ENCODE data around the gene AMIGO1.

The AMIGO1 gene

DNA sequence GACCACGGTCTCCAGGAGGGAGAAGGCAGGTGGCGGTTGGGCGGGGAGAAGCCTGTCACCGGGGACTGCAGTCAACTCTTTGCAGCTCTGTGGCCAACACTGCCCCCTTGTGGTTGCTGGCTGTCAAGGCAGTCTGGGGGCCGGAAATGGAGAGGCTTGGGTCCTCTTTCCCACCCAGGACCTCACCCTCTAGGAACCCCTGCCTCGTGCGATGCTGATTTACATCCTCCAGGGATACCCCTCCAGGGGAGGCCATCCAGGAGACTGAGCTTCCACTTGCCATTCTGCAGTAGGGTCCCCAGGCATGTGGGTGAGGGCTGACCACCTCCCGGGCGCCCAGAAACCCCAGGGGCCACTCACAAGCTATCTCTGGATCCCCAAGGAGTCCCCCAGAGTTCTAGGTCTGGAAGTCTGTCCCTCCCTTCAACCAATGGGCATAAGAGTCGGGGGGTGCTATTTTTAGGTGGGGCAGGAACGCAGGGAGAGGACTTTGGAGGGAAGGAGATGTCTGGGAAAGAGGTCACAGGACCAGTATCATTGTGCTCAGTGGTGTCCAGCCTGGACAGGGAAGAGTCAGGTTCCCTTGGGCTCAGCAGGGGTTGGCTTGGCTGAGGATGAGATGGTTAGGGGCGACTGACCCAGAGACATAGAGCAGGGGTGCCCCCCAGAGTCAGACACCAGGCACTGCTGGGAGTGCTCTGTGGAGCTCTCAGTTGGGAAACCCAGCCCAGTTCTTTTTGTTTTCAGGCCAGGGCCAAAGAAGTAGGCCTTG, 23.0 kb upstream of the AMIGO1 start:
- DNase-seq: peak; percentile 91

DNA sequence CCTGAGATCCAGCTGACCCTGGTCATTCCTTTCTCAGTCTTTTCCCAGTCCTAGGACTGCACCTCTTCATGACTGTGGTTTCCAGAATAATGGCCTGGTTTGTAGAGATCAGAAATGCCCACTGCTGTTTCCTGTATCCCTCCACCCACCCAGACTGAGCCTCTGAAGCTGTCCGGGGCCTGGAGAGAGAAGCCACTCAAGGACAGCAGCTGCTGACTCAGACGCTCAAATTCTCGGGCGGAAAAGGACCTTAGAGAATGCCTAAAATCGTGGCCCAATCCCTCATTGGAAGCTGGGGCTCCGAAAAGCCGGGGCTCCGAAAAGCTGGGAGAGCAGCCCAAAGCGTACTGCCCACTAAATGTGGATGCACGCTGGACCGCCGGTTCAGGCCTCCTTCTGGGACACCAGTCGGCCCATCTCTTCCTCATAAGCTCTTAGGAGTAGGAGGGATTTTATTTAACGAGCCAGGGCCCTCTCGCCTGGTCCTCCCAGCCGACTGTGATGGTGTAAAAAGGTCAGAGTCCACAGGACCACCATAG, 22.4 kb upstream of the AMIGO1 start:
- DNase-seq: no peak

DNA sequence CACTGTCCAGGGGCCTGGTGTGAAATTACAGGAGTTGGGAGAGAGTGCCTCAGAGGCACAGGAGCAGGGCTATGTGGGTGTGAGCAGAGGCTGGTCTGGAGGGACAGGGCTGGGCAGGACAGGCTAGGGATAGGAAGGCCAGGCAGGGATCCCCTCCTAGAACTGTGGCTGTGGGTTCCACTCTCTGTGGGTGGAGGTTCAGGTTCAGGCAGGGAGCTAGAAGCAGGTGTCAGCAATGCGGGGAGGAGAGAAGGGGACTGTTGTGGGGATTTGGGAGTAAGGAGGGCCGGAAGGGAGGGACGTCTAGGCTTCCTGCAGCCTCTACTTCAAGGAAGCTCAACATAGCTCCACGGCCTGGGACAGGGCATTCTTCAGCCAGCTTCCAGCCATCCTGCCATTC, 21.9 kb upstream of the AMIGO1 start:
- DNase-seq: no peak

DNA sequence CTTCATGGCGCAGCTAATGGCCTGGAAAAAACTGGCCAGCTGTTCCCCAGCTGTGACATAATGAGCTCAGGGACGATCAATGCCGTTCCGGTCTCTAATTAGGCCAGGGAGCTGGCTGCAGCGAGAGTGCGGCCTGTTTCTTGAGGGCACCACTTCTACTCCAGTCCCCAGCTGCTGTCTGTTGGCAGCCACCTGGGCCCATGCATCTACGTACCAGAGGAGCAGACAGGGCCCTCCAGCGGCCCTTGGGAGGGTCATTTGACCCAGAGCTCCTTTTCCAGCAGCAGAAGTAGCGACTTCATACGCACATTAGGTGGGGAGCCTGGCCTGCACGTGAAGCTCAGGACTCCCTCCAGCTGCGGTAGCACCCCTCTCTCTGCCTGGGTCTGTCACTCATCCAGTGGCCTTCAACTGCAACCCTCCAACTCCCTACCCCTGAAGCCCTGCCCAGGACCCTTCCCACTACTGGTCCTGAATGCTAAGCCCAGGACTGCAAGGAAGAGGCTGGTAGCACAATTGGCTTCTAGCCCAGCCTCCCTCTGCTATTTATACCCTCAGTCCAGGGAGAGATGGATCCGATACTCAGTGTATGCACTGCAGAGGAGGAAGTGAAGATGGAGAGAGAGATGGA, 21.0 kb upstream of the AMIGO1 start:
- no peak for DNase-seq

DNA sequence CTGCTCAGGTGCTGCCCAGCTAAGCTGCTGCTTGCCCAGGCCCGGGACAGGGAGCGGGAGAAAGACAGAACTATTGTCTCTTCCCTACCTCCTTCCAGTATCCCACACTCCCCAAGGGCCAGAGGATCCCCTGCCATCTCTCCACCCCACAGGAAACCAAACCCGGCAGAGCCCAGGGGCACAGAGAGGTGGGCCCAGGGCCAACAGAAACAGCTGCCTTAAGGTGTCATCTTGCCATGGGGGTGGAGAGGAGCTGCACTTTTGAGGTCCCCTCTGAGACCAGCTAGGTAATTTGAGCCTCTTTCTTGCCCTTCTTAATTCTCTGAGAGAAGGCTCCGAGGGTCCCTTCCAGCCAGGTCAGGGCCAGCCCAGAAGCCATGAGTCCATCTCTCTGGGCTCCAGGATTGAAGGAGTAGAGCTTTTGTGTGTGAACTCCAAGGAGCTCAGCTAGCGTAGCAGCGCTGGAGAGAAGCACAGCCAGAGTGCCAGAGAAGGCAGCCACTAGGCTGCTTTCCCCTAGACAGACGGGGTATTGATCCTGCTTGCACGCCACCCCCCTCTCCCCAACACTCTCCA, 20.4 kb upstream of the AMIGO1 start:
- DNase-seq: no peak

DNA sequence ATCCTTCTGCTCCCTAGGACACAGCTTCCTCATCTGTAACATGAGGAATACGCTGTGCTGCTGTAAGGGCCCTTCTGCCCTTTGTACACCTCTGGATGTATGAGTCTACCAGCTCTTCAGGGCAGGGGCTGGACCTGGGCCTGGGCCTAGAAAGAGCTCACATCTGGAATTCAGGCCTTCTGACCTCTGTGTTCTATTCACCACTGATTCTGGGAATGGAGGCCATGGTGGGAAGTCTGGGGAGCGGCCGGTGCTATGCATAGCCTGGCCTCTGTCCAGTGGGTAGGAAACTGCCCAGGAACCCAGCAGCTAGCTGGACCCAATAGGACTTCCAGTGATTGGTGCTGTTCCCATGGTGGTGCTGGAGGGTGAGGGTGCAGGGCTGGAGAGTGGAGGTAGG, 19.2 kb upstream of the AMIGO1 start:
- no peak for DNase-seq

DNA sequence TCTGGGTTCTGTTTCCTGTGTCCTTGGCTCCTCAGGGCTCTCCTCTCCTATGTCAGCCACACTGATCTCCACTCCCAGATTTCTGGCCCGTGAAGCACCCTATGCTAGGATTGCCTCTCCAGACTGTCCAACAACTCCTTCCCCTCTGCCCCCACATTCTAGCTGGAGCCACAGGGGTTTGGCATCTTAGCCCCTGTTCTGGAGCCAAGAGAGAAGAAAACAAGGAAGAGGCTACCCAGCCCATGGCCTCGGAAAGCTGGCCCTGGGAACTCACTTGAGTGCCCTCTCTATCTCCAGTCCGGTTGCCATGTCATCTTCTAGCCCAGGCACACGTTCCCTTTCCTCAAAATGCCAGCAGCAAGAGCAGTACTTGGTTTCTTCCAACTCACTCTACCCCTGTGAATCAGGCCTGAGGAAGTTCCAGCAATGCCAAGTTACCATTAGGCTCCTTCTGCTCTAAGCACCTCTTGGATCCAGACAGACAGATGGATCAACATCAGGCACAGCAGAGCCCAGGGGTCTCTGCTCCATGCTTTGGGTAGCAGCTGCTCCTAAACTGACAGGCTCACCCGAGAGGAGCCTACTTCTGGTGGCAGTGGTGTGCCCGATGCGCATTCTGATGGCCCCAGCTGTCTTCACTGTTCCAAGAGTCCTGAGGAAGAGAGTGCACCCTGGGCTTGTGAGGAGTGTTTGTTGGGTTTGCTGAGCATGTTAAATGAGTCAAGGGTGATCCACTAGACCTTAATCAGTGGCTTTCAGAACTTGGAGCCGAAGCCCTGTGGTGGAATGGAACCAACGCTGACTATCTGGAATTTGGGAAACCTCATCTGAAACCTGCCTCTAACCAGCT, 18.5 kb upstream of the AMIGO1 start:
- DNase-seq: no peak

DNA sequence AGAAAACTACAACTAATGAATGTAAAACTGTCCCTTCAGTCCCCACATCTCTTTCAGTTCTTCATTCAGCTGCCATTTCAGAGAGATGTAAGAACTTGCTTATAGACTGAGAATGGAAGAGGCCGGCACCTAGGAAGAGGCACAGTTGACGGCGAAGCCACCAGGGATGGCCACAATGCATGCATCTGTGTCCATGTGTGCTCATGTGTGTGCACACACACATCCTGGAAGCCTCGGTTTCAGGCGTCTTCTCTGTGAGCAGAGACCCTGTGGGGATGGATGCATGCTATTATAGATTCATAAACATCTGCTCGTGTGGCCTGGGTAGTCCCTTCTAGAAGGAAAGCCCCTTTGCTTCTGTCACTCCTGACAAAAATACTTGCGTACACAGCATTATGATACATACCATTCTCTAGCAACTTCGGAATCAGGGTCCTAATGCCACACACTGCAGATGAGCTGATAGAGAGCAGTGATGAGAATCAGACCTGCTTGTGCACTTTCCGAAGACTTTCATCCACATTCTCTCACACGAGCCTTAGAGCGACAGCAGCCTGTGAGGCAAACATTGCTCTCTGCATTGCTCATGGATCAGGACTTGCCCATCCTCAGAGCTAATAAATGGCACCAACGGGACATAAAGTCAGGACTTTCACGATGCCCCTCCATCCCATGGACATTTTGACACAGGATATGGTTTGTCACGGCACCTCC, 17.7 kb upstream of the AMIGO1 start:
- no peak for DNase-seq

DNA sequence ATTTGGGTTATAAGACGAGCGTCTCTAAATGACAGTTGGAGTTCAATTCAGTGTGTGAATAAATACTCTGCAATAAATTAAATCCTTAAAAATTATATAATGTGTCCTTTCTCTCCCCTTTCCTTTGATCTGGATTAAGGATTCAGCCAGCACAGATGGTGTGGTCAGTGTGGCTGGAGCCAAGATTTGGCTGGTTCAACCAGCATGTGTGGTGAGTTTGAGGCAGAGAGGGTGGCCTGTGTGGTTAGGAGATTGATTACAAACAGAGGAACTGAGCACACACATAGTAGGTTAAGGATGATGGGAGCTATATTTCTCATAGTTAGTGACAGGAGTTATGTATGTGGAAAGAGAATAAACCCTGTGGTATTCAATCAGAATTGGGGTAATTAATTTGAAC, 14.2 kb upstream of the AMIGO1 start:
- no peak for DNase-seq

DNA sequence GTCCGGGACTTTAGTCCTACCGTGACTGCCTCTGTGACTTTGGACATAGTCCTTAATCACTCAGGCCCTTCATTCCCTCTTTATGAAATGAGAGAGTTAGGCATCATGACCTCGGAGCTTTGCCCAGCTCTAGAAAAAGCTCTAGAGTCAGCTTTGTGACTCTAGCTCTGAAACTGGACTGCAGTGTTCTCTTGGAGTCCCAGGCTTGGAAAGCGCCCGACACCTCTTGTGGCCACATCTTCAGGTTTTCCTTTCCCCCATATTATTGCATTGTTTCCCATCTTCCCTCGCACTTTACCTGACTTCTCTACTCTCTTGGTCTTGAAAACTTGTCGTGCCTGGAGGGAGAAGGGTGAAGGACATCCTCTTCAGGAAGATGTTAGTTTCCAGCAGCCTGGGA, 12.5 kb upstream of the AMIGO1 start:
- no peak for DNase-seq

DNA sequence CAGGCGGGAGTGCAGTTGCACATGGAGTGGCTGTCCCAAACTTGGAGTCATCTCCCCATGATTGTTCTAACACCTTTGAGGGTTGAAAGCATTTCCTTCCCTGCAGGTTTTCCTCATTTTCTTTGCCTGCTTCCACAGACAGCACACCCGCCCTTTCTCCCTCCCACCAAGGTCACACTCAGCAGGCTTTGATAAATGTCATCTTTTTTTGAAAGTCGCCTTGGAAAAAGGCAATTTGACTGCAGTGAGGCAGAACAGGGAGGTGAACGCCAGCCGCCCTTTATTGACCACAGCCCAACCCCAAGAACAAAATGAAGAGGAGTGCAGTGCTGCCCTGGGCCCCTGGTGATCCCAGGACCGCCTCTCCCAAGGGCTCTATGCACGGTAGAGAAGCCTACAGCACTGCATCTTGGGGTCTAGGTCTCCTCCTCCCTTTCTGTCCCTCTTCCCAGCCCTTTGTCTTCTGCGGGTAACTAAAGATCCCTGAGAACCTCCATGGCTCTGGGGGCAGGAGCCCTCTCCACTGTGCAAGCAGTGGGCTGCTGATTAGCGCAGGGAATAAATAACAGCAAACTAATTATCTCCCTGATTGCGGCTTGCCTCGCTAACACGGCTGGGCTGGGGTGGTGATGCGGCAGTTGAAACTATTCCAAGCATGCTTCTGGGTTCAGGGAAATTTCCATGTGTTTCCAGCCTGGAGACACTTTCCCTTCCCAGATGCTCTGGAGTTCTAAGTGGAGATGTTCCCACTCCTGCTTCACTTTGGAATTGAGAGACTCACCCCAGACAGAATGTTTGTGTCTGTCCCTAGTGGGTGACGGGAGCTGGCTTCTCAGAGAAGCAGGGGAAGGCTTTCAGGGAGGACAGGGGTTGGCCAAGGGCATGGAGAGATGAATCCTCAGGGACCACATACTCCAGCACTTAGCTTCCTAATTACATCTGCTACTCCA, 11.8 kb upstream of the AMIGO1 start:
- no peak for DNase-seq

DNA sequence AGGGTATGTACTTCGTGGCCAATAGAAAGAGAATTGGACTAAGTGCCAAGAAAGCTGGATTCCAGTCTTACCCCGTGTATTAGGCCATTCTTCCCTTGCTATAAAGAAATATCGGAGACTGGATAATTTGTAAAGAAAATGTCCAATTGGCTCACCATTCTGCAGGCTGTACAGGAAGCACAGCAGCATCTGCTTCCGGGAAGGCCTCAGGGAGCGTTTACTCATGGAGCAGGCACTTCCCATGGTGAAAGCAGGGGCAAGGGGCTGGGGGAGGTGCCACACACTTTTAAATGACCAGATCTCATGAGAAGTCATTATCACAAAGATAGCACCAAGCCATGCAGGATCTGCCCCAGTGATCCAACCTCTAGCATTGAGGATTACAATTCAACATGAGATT, 7.8 kb upstream of the AMIGO1 start:
- no peak for DNase-seq

DNA sequence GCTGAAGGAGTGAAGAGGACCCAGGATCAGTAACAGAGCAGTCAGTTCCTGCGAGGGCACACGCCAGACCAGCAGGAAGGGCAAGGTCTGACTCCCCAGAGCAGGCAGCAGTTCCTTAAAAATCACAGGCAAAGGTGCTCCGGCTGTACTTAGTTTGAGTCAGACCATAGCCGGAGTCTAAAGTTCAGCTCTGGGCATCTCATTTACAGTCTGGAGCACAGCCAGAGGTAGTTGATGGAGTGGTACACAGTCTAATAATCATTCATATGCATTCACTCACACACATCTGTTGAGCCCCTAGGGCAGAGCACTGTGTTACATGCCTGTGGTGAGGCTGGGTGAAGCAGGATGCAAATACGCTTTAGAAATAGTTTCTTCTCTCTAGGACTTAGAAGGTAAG, 7.3 kb upstream of the AMIGO1 start:
- no peak for DNase-seq

DNA sequence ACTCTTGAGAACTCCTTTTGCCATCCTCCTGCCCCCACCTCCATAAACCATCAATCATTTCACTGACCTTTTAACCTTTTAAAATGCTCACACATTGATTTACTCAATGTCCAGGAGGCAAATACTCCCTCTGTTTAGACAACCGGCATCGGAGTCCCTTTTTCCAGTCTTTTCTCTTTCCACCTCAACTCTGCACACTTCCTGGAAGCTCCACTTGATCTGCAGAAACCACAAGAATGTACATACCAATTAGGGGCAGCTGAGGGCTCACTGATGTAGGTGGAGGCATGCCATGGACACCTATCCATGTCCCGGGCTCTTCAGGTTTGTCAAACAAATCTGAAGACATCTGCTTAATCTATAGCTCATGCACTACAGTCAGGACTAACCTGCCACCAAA, 5.3 kb upstream of the AMIGO1 start:
- no peak for DNase-seq

DNA sequence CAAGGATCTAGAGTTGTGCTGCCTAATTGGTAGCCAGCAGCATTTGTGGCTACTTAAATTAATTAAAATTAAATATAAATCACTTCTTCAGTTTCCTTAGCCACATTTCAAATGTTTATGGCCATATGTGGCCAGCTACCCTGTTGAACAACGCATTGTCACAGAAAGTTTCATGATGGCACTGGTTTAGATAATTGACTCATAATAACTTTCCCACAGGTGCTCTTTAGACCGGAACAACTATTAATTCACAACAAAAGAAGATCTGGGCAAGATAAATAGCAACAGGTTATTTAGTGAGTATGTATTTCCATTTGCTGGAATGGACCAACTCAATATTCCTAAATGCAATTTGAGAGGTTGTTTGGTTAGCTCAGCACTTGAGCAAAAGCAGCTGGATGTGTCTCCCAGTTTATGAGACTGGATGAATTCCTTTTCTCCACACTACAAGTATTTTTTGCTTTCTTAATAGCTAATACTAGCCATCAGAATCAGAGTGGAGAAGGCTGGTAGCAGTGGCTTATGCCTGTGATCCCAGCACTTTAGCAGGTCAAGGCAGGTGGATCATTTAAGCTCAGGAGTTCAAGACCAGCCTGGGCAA, 3.7 kb upstream of the AMIGO1 start:
- no peak for DNase-seq

DNA sequence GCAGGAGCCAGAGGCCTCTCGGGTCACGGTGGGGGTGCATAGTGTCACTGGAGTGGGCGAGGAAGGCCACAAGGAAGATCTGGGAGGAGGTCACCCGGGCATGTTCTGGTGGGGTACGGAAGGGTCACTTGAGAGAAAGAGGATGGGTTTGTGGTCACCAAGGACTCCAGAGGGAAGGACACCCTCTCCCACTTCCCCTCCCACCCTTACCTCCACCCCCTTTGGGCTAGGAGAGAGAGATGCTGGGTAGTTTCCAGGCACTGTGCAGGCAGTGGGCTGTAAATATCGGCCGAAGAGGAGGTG, 703 bp downstream of the AMIGO1 start:
- DNase-seq: no peak

DNA sequence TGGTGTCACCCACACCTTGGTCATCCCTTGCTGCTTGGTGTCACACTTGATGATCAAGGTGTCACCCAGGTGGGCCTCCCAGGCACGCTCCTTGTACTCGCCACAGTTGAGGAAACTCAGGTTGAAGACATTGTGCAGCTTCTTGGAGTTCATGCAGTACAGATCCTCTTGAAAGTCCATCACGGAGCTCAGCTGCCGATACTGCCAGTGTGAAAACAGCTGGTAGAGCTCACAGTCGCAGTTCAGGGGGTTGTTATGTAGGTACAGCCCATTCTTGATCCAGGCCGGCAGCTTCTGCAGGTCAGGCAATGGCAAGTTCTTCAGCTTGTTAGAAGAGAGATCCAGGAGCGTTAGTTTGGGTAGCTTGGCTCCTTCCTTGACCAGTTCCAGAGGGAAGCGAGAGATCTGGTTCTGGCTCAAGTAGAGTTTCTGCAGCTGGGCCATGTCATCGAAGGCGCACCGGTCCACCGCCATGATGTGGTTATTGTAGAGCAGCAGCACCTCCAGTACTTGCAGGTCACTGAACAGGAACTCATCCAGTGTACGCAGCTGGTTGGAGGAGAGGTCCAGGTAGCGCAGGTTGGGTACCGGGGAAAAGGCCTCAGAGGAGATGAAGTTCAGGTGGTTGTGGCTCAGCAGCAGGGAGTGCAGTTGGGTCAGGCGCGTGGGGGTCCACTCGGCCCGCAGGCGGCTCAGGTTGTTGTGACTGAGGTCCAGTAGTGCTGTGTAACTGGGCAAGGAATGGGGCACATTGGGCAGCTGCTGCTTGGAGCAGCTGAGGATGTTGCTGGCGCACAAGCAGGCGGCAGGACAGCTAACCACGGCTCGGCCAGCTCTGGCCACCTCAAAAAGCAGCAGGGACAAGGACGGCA, 1.3 kb downstream of the AMIGO1 start:
- DNase-seq: no peak

DNA sequence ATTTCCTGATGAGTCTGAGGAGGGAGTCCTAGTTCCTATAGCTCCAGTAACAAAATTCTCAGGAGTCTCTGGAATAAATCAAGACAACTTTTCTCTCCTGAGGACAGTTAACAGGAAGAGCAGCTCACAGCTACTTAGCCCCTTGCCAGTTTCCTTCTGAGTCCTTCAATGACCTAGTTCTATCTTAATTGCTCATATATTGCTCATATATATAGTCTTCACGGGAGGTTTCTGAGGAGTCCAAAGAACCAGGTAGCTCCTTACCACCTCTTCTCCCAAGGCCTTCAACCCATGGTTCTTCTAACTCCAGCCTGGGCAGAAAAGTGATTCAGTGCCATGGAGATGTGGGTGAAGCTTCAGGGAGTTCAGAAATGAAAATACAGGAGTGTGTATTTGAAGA, 4.6 kb downstream of the AMIGO1 start:
- no peak for DNase-seq

DNA sequence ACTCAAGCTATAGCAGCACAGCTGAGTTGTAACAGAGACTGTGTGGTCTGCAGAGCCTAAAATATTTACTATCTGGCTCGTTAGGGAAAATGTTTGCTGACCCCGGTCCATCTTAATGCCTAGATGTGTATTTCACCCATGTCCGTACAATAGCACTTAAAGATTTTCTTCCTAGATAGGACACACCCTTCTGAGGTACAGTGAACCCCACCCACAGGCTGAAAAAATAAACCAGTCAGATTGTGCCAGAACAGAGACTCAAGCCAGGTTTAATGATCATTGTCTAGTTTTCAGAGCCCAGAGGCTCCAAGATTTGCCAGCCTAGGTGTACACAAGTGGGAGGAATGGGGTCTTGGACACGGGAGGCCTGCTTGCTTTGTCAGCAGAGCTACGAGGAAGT, 5.6 kb downstream of the AMIGO1 start:
- no peak for DNase-seq

DNA sequence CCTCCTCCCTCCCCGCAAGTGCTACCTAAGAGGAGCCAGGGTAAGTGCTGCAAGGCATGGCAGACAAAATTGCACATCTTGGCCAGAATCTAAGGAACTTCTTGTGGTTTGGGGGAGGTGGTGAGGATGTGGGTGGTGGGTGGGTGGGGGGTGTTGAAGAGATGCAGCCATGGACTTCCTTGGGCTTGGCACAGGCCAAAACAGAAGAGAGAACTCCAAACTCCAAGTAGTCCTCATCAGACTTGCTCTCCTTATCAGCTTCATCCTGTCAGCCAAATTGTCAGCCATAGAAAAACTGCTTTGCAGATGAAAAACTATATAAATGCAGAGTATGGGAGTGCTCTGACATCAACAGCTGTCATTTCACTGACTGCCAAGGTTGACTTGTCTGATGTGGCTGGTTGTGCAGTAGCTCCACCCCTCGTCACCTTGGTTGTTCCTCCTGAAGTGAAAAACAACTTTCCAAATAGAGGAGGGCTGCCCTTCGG, 7.1 kb downstream of the AMIGO1 start:
- peak; percentile 48 for DNase-seq
